DMS114 treated with DMSO at 0.1 percent for 48 hours (cell line): ENCODE results near the gene AR.

Experiments
- DNase-seq: peaks from one replicate; lab custom pipeline; 2025; ENCODE audit not compliant: unreplicated experiment; lab: John Stamatoyannopoulos, UW

The AR gene

DNA sequence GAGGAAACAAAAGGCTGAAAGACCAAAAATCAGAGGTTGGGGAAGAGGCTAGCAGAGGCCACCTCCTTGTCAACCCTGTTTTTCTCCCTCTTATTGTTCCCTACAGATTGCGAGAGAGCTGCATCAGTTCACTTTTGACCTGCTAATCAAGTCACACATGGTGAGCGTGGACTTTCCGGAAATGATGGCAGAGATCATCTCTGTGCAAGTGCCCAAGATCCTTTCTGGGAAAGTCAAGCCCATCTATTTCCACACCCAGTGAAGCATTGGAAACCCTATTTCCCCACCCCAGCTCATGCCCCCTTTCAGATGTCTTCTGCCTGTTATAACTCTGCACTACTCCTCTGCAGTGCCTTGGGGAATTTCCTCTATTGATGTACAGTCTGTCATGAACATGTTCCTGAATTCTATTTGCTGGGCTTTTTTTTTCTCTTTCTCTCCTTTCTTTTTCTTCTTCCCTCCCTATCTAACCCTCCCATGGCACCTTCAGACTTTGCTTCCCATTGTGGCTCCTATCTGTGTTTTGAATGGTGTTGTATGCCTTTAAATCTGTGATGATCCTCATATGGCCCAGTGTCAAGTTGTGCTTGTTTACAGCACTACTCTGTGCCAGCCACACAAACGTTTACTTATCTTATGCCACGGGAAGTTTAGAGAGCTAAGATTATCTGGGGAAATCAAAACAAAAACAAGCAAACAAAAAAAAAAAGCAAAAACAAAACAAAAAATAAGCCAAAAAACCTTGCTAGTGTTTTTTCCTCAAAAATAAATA, 179.9 kb downstream of the AR start:
- DNase-seq = no peak

DNA sequence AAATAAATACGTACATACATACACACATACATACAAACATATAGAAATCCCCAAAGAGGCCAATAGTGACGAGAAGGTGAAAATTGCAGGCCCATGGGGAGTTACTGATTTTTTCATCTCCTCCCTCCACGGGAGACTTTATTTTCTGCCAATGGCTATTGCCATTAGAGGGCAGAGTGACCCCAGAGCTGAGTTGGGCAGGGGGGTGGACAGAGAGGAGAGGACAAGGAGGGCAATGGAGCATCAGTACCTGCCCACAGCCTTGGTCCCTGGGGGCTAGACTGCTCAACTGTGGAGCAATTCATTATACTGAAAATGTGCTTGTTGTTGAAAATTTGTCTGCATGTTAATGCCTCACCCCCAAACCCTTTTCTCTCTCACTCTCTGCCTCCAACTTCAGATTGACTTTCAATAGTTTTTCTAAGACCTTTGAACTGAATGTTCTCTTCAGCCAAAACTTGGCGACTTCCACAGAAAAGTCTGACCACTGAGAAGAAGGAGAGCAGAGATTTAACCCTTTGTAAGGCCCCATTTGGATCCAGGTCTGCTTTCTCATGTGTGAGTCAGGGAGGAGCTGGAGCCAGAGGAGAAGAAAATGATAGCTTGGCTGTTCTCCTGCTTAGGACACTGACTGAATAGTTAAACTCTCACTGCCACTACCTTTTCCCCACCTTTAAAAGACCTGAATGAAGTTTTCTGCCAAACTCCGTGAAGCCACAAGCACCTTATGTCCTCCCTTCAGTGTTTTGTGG, 180.7 kb downstream of the AR start:
- DNase-seq = no peak

DNA sequence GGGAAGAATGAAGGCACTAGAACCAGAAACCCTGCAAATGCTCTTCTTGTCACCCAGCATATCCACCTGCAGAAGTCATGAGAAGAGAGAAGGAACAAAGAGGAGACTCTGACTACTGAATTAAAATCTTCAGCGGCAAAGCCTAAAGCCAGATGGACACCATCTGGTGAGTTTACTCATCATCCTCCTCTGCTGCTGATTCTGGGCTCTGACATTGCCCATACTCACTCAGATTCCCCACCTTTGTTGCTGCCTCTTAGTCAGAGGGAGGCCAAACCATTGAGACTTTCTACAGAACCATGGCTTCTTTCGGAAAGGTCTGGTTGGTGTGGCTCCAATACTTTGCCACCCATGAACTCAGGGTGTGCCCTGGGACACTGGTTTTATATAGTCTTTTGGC, 181.7 kb downstream of the AR start:
- no peak for DNase-seq

DNA sequence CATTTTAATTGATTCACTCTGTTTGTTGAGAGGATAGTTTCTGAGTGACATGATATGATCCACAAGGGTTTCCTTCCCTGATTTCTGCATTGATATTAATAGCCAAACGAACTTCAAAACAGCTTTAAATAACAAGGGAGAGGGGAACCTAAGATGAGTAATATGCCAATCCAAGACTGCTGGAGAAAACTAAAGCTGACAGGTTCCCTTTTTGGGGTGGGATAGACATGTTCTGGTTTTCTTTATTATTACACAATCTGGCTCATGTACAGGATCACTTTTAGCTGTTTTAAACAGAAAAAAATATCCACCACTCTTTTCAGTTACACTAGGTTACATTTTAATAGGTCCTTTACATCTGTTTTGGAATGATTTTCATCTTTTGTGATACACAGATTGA, 182.2 kb downstream of the AR start:
- DNase-seq = no peak

DNA sequence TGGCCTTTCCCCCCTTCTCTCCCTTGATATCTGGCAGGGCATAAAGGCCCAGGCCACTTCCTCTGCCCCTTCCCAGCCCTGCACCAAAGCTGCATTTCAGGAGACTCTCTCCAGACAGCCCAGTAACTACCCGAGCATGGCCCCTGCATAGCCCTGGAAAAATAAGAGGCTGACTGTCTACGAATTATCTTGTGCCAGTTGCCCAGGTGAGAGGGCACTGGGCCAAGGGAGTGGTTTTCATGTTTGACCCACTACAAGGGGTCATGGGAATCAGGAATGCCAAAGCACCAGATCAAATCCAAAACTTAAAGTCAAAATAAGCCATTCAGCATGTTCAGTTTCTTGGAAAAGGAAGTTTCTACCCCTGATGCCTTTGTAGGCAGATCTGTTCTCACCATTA, 183.8 kb downstream of the AR start:
- DNase-seq = no peak

DNA sequence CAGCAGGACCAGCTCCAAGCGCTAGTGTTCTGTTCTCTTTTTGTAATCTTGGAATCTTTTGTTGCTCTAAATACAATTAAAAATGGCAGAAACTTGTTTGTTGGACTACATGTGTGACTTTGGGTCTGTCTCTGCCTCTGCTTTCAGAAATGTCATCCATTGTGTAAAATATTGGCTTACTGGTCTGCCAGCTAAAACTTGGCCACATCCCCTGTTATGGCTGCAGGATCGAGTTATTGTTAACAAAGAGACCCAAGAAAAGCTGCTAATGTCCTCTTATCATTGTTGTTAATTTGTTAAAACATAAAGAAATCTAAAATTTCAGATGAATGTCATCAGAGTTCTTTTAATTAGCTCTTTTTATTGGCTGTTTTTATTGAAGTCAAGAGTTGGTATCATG, 186.5 kb downstream of the AR start:
- DNase-seq = no peak

DNA sequence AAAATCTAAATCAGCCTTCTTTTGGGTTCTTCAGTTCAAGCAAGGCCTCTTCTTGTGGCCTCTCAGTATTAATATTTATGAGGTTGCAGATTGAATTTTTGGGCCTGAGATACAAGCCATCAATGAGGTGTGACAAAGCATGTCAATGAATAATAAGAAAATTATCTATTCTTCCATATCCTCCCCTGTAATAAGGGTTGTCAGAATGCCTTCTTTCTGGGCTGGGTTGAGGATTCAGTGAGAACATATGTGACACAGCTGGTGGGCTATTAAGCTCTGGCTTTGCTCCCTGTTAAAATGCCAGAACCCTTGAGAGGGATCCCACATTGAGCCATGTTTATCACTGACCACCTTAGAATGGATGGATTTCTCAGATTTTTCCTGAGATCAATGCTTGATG, 187.2 kb downstream of the AR start:
- no peak for DNase-seq

DNA sequence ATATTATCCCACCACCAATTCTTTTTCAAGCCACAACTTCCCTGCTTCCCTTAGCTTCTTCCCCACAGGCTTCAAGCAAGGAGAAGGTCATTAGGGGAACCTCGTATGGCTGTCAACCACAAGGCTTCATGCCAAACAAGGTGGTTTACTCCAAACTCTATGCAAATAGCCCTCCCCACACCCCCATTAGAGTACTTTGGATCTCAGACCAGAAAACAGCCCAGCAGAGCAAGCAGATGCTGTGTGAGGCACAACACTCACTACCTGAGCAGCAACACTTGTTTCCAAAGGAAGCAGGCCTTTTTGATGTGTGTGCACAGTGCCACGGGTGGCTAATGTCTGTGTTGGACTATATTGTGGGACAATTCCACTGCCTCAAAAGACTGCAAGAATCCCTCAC, 189.0 kb downstream of the AR start:
- no peak for DNase-seq

DNA sequence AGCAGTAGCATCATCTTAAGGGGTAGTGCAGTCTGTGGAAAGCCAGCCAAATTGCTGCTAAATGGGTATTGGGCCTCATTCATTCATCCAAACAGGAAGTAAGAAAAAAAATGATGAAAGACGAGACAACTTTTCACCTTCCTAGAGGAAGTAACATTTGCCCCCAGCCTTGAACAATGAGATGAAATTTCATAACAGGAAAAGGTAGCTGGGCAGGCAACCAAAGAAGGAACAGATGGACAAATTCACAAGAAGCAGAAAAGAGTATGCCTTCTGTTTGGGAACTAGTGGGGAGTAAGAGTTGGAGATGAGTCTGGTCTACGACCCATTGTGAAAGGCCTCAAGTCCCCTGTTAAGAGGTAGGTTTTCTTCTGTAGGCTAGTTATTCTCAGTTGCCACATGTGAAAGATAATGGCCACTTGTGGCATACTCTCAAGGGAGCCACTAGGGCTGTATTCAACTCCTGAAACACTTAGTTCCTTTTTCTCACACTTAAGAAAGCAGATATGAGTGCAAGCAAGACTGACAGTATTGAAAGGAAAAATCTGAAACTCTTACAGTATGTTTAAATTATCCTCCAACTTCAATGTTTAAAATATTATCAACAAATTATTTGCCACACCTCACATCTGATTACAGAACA, 190.4 kb downstream of the AR start:
- DNase-seq = no peak

DNA sequence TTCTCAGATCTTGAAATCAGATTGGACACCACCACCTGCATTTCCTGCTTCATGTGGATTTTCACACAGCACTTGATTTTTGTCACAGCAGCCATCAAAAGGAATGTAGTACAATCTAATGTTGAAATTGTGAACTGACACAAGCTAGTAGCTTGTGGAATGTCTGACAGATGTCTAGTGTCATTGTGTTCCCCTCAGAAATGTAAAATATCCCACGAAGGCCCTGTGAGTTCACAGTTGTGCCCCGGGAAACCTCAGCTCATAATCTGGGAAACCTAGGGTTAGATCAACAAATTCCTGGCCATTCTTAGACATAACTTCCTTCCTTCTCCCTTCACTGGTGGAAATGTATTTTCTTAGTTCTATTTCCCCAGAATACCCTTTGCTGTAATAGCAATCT, 205.7 kb downstream of the AR start:
- DNase-seq = no peak

DNA sequence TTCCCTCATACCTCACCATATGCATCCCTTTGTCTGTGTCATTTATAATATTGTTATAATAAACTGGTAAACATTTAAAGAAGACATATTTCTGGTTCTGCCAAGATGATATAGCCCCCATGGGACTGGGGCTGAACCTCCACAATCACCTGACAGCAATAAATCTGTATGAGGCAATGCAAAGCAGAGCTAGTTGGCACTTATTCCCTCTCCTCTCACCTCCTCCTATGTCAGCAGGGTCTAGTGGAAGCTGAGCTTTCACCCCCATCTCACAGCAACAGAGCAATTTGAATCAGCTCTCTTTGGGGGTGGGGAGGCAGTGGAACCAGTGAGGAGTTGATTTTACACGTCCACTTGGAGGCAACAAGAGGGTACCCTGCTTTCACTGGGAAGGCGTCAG, 206.9 kb downstream of the AR start:
- DNase-seq = no peak

DNA sequence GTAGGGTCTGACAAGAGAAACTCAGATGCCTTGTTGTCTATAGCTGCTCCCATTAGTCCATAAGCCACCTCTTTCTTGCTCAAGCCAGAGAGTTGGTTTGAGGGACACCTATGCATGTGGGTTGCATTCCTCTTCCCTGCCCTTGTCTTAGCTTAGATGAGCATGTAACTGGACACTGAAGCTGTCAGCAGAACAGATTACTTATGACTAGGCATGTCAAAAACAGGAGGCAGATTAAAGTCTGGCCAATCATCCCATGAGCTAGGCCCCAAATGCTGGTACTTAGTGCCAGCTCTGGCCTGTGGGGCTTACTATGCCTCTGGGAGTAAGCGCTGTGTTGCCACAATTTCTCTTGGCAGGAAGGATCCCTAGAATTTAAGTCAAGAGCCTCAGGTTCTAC, 215.2 kb downstream of the AR start:
- no peak for DNase-seq

DNA sequence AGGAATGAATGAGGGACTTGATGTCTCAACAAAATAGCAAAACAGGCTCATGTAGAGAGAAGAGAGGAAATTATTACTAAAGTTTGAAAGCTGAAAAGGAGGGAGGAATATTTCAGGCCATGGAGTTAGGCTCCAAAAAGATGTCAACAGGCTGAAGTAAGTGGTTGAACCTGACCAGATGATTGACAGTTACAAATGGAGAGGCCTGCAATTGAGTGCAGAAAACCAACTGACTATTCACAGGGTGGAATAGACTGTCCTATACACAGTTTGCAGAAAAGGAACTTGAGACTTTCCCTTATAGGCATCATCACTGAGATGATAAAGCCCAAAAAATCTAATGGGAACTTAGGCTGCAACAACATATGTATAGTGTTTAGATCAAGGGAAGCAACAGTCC, 233.3 kb downstream of the AR start:
- DNase-seq = no peak

DNA sequence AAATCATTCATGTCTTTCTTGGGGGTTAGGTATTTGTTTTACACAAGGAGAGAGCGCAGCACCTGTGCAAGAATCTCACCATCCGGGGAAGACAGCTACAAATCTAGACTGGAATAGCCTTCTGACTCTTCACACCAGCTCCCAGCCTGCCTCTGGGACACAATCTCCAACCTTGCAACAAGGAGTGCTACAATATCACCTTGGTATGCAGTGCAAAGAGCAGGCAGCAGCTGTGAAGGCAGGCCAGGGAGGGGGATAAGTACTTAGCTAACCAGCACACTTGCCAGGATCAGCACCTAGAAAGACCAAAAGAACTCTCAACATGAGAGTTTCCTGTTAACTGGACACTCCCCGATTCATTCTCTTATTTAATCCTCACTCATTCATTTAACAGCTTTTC, 235.3 kb downstream of the AR start:
- DNase-seq = no peak
